Uterus (tissue), 4 donors: ENCODE data around the gene S100A11. TPM values are rescaled to one million over a fixed set of nuclear protein-coding genes. Genes with fewer than 3 reads are reported as not detected.
A peak's percentile ranks its signal among the peaks of the same experiment; 100 is the strongest.

Experiments used
- DNase-seq, 2 donors: peaks; one replicate each; pipeline ENCODE4 v3.0.0-alpha.2; 2019 to 2020
- H3K27ac ChIP-seq, 2 donors: fragments of 200-600 bp; sonication (generic); 1 replicate in 1 of 2; 2 replicates in 1 of 2; pipeline ENCODE4 v1.5.1; 2016 to 2018
- H3K27me3 ChIP-seq, 2 donors: fragments of 200-600 bp; sonication (generic); one replicate each; pipeline ENCODE4 v1.5.1; 2018 to 2019; ENCODE audit warnings: control low read depth in 1 of 2
- H3K36me3 ChIP-seq, 2 donors: fragments of 200-600 bp; sonication (generic); one replicate each; pipeline ENCODE4 v1.5.1; 2019; ENCODE audit warnings: control low read depth in 1 of 2
- H3K4me1 ChIP-seq, 2 donors: fragments of 200-600 bp; sonication (generic); one replicate each; pipeline ENCODE4 v1.5.1; 2018 to 2019; ENCODE audit warnings: control low read depth in 1 of 2
- H3K4me3 ChIP-seq, 2 donors: fragments of 200-600 bp; sonication (generic); 1 replicate in 1 of 2; 2 replicates in 1 of 2; pipeline ENCODE4 v1.5.1; 2018 to 2019; ENCODE audit warnings: mild to moderate bottlenecking in 1 of 2
- H3K9me3 ChIP-seq, 2 donors: fragments of 200-600 bp; sonication (generic); one replicate each; pipeline ENCODE4 v1.5.1; 2019; ENCODE audit warnings: control low read depth in 1 of 2
- POLR2A ChIP-seq, 2 donors: fragments of 450-650 bp; IDR thresholded peaks; one replicate each; pipeline ENCODE4 v1.6.1; 2016; ENCODE audit warnings: antibody characterized with exemption in 2 of 2, mild to moderate bottlenecking in 1 of 2, moderate library complexity in 1 of 2
- intact Hi-C: fragments of 100-400 bp; cut with DNase I; formaldehyde crosslinking; loops from one replicate; pipeline ENCODE4 v1.15.1; 2023; ENCODE audit warnings: low total_unique reads
- total RNA-seq, 4 donors: library from RNA; depleted of rRNA in 3 of 4; stranded (reverse); fragments of >200 nt in 3 of 4; gene quantifications; one replicate each; pipeline versions ENCODE4 v1.1.0 to v1.2.4, GENCODE V29; 2014 to 2023
- TF ChIP-seq, protein P1 (sequence below), 4 experiments: fragments of 200-600 bp in 2 of 4; fragments of 450-650 bp in 2 of 4; sonication (generic) in 2 of 4; IDR thresholded peaks; one replicate each; pipeline ENCODE4 v1.5.1; 2016 to 2019; ENCODE audit warnings: antibody characterized with exemption in 4 of 4, mild to moderate bottlenecking in 2 of 4, moderate library complexity in 1 of 4
- donor health status: DM: yes; HTN: yes; CAD: no.

The S100A11 gene
- total RNA-seq, 4 donors from 2014 or later, result 14.9 to 321 (median 146) TPM

DNA sequence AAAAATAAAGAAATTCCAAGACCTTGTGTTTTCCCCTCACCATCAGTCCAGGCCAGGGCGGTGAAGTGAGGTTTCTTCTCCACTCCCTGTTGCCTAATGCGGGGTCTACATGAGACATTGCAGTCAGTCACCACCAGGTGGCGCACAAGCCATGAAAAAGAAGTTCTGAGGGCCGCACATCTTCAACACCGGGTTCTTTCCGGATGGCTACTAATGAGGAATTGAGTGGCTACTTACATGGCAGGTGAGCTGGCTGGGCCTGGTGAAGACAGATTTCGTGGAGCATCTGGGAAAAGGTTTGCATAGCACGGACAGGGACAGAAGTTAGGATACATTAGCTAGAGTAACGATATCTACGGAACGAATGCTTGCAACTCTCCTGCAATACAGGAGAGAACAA lies 15.8 kb upstream of the S100A11 start:
- Histone ChIP-seq H3K9me3 (no peaks in the 10 kb centered on the region), H3K4me1 (peaks cover 0 to 9% of the 10 kb centered on the region in 2 donors), H3K27ac (no peak overlapping the region), H3K27me3 (no peaks in the 10 kb centered on the region), H3K4me3 (no peak overlapping the region), H3K36me3 (no peaks in the 10 kb centered on the region)
- TF ChIP-seq POLR2A (IDR thresholded peaks at IDR 0.05), result no peak
- TF ChIP-seq, protein P1, sequence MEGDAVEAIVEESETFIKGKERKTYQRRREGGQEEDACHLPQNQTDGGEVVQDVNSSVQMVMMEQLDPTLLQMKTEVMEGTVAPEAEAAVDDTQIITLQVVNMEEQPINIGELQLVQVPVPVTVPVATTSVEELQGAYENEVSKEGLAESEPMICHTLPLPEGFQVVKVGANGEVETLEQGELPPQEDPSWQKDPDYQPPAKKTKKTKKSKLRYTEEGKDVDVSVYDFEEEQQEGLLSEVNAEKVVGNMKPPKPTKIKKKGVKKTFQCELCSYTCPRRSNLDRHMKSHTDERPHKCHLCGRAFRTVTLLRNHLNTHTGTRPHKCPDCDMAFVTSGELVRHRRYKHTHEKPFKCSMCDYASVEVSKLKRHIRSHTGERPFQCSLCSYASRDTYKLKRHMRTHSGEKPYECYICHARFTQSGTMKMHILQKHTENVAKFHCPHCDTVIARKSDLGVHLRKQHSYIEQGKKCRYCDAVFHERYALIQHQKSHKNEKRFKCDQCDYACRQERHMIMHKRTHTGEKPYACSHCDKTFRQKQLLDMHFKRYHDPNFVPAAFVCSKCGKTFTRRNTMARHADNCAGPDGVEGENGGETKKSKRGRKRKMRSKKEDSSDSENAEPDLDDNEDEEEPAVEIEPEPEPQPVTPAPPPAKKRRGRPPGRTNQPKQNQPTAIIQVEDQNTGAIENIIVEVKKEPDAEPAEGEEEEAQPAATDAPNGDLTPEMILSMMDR (IDR thresholded peaks at IDR 0.05), result peak; percentile 78 to 90 (median 88)
- intact Hi-C loops, result loop anchor here (10.0 kb wide), 1 partner anchor 132 kb away; no protein-coding TSS in a partner anchor
- peak; percentile 80 to 86 for DNase-seq

DNA sequence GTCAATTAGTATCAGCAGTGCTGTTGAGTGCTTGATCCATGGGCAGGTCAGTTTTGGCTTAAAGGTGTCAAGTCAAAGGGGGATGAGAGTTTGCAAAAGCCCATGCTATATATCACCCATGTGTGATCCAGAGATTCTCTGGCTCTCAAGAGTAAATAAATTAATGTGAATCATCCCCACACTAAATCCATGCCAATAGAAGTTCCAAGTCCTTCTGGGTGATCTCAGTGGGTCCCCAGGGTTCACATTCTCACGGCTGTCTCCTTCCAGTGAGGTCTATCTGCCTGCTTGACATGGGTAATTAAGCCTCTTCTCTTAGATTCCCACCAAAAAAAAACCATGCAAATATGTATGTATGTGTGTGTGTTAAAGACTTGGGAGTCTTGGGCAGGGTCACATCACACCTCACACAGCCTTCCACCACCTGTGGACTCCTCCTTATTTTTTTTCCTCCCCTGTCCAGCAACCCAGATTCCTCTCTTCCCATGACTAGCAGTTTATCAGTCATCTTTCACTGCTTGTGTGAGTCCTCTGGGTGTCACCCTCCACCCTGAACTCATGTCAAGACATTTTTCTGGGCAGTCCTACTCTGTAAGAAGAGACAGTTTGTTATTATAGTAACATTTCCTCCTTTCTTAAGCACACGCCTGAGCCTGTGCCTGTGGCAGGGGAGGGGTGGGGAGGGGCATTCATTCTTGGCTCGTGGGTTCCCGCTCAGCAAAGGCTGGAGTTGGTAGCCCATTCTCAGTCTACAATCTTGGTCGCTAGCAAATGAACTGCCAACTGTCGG lies 14.3 kb upstream of the S100A11 start:
- Histone ChIP-seq H3K4me3 (no peak overlapping the region), H3K9me3 (no peaks in the 10 kb centered on the region), H3K27me3 (no peaks in the 10 kb centered on the region), H3K36me3 (no peaks in the 10 kb centered on the region), H3K4me1 (peaks cover 5 to 15% of the 10 kb centered on the region in 2 donors), H3K27ac (no peak overlapping the region)
- no peak for DNase-seq
- intact Hi-C loops, result loop anchor here (10.0 kb wide), 1 partner anchor 134 kb away; no protein-coding TSS in a partner anchor
- TF ChIP-seq, protein P1 (IDR thresholded peaks at IDR 0.05), result no peak
- no peak for TF ChIP-seq POLR2A (IDR thresholded peaks at IDR 0.05)

DNA sequence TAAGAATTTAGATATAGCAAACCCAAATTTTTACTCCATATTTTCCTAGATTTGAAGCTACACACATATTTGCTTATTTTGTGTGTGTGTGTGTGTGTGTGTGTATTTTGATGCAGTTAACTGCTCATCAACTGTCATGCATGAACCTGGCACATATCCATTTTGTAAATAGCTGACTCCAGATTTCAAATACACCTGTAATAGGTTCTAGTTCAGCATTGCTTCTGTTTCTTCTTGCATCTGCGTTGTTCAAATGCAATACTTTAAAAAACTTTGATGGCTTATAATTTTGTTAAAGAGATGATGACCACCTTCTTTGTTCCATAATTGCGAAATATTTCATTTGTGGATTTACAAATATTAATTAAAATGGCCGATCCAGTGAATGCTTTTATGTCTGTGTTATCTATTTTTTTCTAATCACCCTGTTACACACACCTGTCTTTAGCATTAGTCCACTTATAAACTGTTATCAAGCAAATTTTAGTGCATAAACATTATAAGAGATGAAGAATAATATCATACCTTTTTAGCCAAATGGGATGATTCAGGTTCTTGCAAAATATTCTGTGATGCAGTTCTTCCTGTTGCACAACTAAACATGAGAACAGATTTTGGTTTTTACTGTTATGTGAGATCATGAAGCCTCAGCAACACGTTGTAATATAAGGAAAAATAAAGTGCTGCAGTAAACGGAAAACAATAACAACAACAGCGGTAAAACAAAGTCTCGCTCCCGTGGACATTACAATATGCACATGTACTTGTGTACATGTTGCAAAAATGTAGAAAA lies 12.7 kb upstream of the S100A11 start:
- intact Hi-C loops, result loop anchor here (10.0 kb wide), 1 partner anchor 135 kb away; no protein-coding TSS in a partner anchor
- Histone ChIP-seq H3K4me3 (no peak overlapping the region), H3K36me3 (no peaks in the 10 kb centered on the region), H3K9me3 (no peaks in the 10 kb centered on the region), H3K27ac (peak overlapping the region in 1 of 2 donors; percentile 96), H3K4me1 (peaks cover 5 to 15% of the 10 kb centered on the region in 2 donors), H3K27me3 (no peaks in the 10 kb centered on the region)
- TF ChIP-seq, protein P1 (IDR thresholded peaks at IDR 0.05), result no peak
- TF ChIP-seq POLR2A (IDR thresholded peaks at IDR 0.05), result no peak
- DNase-seq, result no peak

DNA sequence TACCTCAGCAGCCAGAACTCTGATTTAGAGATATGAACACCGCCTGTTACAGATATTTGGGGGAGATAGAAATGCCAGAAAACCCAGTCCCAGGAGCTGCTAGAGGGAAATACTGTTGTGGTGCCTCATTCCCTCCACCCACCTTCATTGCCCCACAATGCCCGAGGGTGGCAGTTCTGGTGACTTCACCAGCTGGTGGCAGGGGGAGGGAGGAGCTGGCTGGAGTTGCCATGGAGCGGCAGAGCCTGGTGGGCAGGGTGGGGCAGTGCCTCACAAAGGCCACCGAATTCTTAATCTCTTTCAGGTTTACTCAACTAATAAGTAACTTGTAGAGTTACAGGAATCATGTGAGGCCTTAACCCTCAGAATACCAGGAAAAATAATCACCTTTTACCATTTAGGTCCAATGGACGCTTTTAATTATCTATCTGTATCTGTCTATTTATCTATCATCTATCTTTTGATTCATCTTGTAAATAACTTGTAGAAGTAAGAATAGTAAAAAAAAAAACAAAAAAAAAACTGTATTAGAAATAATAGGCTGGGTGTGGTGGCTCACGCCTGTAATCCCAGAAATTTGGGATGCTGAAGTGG lies 11.7 kb upstream of the S100A11 start:
- H3K27me3 ChIP-seq, result no peaks in the 10 kb centered on the region
- peak overlapping the region in 1 of 2 donors; percentile 11 for H3K4me3 ChIP-seq
- DNase-seq, result no peak
- peak overlapping the region; percentile 92 to 96 for H3K27ac ChIP-seq
- intact Hi-C loops, result no loop called here
- no peaks in the 10 kb centered on the region for H3K36me3 ChIP-seq
- no peaks in the 10 kb centered on the region for H3K9me3 ChIP-seq
- no peak for TF ChIP-seq POLR2A (IDR thresholded peaks at IDR 0.05)
- TF ChIP-seq, protein P1 (IDR thresholded peaks at IDR 0.05), result no peak
- peaks cover 5 to 15% of the 10 kb centered on the region in 2 donors for H3K4me1 ChIP-seq
